H7 (cell line): ENCODE measurements around the gene MPZL1. TPM values are rescaled to one million over a fixed set of nuclear protein-coding genes. Genes with fewer than 3 reads are reported as not detected.

ENCODE experiments used
- total RNA-seq: library from RNA; depleted of rRNA; stranded (reverse); fragments of >200 nt; shearing (Covaris generic); gene quantifications from 2 replicates; pipeline ENCODE4 v1.2.3, GENCODE V29; 2014; rRNA removed

MPZL1 gene
- total RNA-seq, 1 experiment from 2014 or later = 104 TPM

Other genes with a start within 250 kb of the MPZL1 start
- 0.33 and 0.83 TPM in 2 replicates for gene CD247, start 203.5 kb upstream of the MPZL1 start, total RNA-seq
- 20.1 and 20.7 TPM in 2 replicates for gene CREG1, start 168.2 kb upstream of the MPZL1 start, total RNA-seq
- gene RCSD1, start 91.8 kb upstream of the MPZL1 start, total RNA-seq = 0.31 and 0.37 TPM in 2 replicates
- gene ADCY10, start 192.2 kb downstream of the MPZL1 start, total RNA-seq = 0.24 and 0.67 TPM in 2 replicates
- gene DCAF6, start 214.7 kb downstream of the MPZL1 start, total RNA-seq = 13.5 and 19.0 TPM in 2 replicates
- gene MPC2, start 215.1 kb downstream of the MPZL1 start, total RNA-seq = 48.3 and 57.2 TPM in 2 replicates